HepG2 (cell line): ENCODE results near the gene ELF1. TPM values are rescaled to one million over a fixed set of nuclear protein-coding genes. Genes with fewer than 3 reads are reported as not detected.
A peak's percentile ranks its signal among the peaks of the same experiment; 100 is the strongest.

Experiments used
- AKAP8 ChIP-seq: sonication (generic); formaldehyde crosslinking; IDR thresholded peaks from 2 replicates; pipeline ENCODE4 v1.5.1; 2020; ENCODE audit warnings: mild to moderate bottlenecking, missing genetic modification reagents
- CCDC6 ChIP-seq: sonication (generic); formaldehyde crosslinking; IDR thresholded peaks from 2 replicates; pipeline ENCODE4 v1.8.1; 2022; ENCODE audit warnings: mild to moderate bottlenecking, missing genetic modification reagents, moderate library complexity
- EEA1 ChIP-seq: sonication (generic); formaldehyde crosslinking; IDR thresholded peaks from 2 replicates; pipeline ENCODE4 v1.5.1; 2020; ENCODE audit warnings: mild to moderate bottlenecking, missing genetic modification reagents, borderline replicate concordance
- FOXK2 ChIP-seq: fragments of 450-650 bp; IDR thresholded peaks from 2 replicates; pipeline ENCODE4 v1.6.1; 2016
- HMG20B ChIP-seq: conservative IDR thresholded peaks from 2 replicates; pipeline ENCODE4 v1.6.1; 2016; ENCODE audit warnings: missing genetic modification reagents, missing compliant biosample characterization
- HNRNPK ChIP-seq: fragments of 200-400 bp; formaldehyde crosslinking; IDR thresholded peaks from 2 replicates; pipeline ENCODE4 v1.6.1; 2018; ENCODE audit warnings: low read length, low read depth, moderate library complexity, mild to moderate bottlenecking; ENCODE audit not compliant: poor library complexity, severe bottlenecking
- ISX ChIP-seq: sonication (generic); formaldehyde crosslinking; conservative IDR thresholded peaks from 2 replicates; pipeline ENCODE4 v1.5.0; 2020; ENCODE audit warnings: missing genetic modification reagents
- POLR2A ChIP-seq, 2 experiments: IDR thresholded peaks; 2 replicates each; pipeline ENCODE4 v1.6.1; 2011; ENCODE audit warnings: low read depth in 2 of 2, low read length in 2 of 2, mild to moderate bottlenecking in 1 of 2, moderate library complexity in 1 of 2; ENCODE audit not compliant: insufficient read depth in 1 of 2
- POLR2G ChIP-seq: fragments of 200-400 bp; formaldehyde crosslinking; IDR thresholded peaks from 2 replicates; pipeline ENCODE4 v1.6.1; 2018; ENCODE audit warnings: mild to moderate bottlenecking, low read depth, low read length, moderate library complexity
- TAF15 ChIP-seq: fragments of 200-400 bp; formaldehyde crosslinking; IDR thresholded peaks from one replicate; pipeline ENCODE4 v1.6.1; 2018; ENCODE audit warnings: mild to moderate bottlenecking, low read depth, low read length; ENCODE audit not compliant: poor library complexity, severe bottlenecking
- TOPORS ChIP-seq: sonication (generic); formaldehyde crosslinking; IDR thresholded peaks from 2 replicates; pipeline ENCODE4 v1.8.0; 2023; ENCODE audit warnings: mild to moderate bottlenecking, missing genetic modification reagents
- TSC22D2 ChIP-seq: sonication (generic); formaldehyde crosslinking; IDR thresholded peaks from 2 replicates; pipeline ENCODE4 v1.5.1; 2020; ENCODE audit warnings: missing genetic modification reagents, mild to moderate bottlenecking, borderline replicate concordance
- ZFP1 ChIP-seq: IDR thresholded peaks from 2 replicates; pipeline ENCODE4 v1.6.1; 2016
- ZNF253 ChIP-seq: sonication (generic); formaldehyde crosslinking; IDR thresholded peaks from 2 replicates; pipeline ENCODE4 v1.8.0; 2022; ENCODE audit warnings: mild to moderate bottlenecking, missing genetic modification reagents, borderline replicate concordance
- ZNF337 ChIP-seq: sonication (generic); formaldehyde crosslinking; IDR thresholded peaks from 2 replicates; pipeline ENCODE4 v1.5.1; 2020; ENCODE audit warnings: missing genetic modification reagents, low read depth, mild to moderate bottlenecking, borderline replicate concordance
- ZNF530 ChIP-seq: sonication (generic); formaldehyde crosslinking; IDR thresholded peaks from 2 replicates; pipeline ENCODE4 v1.5.0; 2020; ENCODE audit warnings: low read depth, mild to moderate bottlenecking, missing genetic modification reagents
- ZNF577 ChIP-seq: sonication (generic); formaldehyde crosslinking; IDR thresholded peaks from 2 replicates; pipeline ENCODE4 v1.4.0; 2020; ENCODE audit warnings: mild to moderate bottlenecking, low read depth, missing genetic modification reagents, borderline replicate concordance
- ZNF841 ChIP-seq: sonication (generic); formaldehyde crosslinking; IDR thresholded peaks from 2 replicates; pipeline ENCODE4 v1.8.1; 2023; ENCODE audit warnings: missing genetic modification reagents, borderline replicate concordance
- polyA plus RNA-seq, 8 experiments: library from polyadenylated mRNA; depleted of rRNA in 3 of 8; stranded (reverse) in 7 of 8; unstranded in 1 of 8; fragments of >200 nt; fragmentation: Illumina TruSeq in 4 of 8; extraction: Trizol in 4 of 8; gene quantifications; 2 replicates each; pipeline versions ENCODE4 v1.2.1 to v1.2.3, GENCODE V29; 2011 to 2016; ENCODE audit warnings: low read depth in 4 of 8, missing spikeins in 1 of 8, mixed read lengths in 1 of 8; ENCODE audit not compliant: insufficient read depth in 1 of 8
- total RNA-seq, 5 experiments: library from RNA; depleted of rRNA; stranded (reverse); fragments of >200 nt; fragmentation: Illumina TruSeq; extraction: Trizol; gene quantifications; 2 replicates each; pipeline ENCODE4 v1.2.3, GENCODE V29; 2016; ENCODE audit warnings: low read depth in 1 of 5
- TF ChIP-seq, protein P1 (sequence below): sonication (generic); formaldehyde crosslinking; IDR thresholded peaks from 2 replicates; pipeline ENCODE4 v1.8.0; 2022; ENCODE audit warnings: missing genetic modification reagents, low read depth, mild to moderate bottlenecking, borderline replicate concordance
- TF ChIP-seq, protein P2 (sequence below): sonication (generic); formaldehyde crosslinking; IDR thresholded peaks from 2 replicates; pipeline ENCODE4 v1.4.0; 2020; ENCODE audit warnings: mild to moderate bottlenecking, missing genetic modification reagents
- TF ChIP-seq, protein P3 (sequence below): IDR thresholded peaks from 2 replicates; pipeline ENCODE4 v1.6.1; 2012; ENCODE audit warnings: low read depth, low read length, improper control_type of control experiment

Gene ELF1
- total and polyA plus RNA-seq, 2 of the 13 experiments (the other 11 are each of a cell fraction or from before 2014, with no cell fraction given), result 24.6 to 71.5 TPM

DNA sequence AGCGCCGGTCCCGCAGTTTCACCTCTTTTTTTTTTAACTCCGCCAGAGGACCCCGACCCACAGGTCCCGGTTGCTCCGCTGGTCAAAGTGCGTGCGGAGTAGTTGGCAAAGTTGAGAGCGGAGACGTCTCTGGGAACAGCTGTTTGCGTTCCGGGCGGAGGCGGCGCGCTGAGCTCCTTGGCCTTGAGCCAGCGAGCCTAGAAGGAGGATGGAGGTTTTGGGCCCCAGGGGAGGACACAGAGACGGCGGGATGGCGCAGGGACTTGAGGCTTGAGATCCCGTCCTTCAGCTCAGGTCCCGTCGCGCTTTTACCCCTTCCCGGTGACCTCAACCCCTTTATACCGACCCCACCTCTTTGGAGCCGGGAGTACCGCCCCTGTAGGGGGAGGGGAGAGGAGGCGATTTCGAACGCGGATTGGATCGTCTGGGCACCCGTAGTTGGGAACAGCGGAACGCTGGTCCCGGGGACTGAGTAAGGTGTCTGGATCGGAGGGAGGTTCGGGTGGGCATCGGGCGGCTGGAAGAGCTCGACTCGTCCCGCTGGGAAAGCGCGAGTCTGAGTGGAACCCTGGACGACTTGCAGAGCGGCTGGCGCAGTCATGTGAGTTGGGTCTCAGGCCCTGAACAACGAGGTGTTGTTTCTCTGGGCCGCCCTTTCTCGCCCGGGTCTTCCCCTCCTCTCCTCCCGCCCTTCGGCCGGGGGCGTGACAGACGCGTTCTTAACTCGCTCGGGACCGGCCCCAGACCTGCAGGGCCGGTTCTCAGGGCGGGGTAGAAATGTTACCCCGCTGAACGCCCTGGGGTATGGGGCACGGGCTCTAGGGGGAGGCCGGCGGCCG is 42.2 kb upstream of the ELF1 start, which contains the start of gene WBP4 (continued):
- TF ChIP-seq HNRNPK (no peak), TAF15 (no peak), ZFP1 (CRISPR knock-in tag) (no peak), ZNF253 (CRISPR knock-in tag) (no peak), ZNF337 (no peak), TOPORS (CRISPR knock-in tag) (no peak), EEA1 (CRISPR knock-in tag) (no peak), AKAP8 (CRISPR knock-in tag) (peak; percentile 17; the same call in 1 of the 2 replicates), FOXK2 (no peak; the same call in 1 of the 2 replicates), POLR2A (IDR thresholded peaks at IDR 0.05; ENCODE audit: insufficient read depth in 1 of 2, low read depth in 2 of 2, low read length in 2 of 2) (peak; percentile 98), HMG20B (CRISPR knock-in tag) (peak; percentile 76), CCDC6 (CRISPR knock-in tag) (no peak), TSC22D2 (no peak), ISX (peak; percentile 78; the same call in 1 of the 2 replicates), ZNF841 (CRISPR knock-in tag) (no peak), ZNF577 (CRISPR knock-in tag) (no peak; the same call in 1 of the 2 replicates), ZNF530 (CRISPR knock-in tag) (0 out of 2 replicates have a peak, but pooled peaks have one; percentile 38), POLR2G (peak; percentile 85)
- TF ChIP-seq, protein P1, sequence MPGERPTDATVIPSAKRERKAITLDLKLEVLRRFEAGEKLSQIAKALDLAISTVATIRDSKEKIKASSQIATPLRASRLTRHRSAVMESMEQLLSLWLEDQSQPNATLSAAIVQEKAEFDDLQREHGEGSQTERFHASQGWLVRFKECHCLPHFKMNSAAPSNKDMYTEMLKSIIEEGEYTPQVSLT (CRISPR knock-in tag), result no peak
- TF ChIP-seq, protein P2, sequence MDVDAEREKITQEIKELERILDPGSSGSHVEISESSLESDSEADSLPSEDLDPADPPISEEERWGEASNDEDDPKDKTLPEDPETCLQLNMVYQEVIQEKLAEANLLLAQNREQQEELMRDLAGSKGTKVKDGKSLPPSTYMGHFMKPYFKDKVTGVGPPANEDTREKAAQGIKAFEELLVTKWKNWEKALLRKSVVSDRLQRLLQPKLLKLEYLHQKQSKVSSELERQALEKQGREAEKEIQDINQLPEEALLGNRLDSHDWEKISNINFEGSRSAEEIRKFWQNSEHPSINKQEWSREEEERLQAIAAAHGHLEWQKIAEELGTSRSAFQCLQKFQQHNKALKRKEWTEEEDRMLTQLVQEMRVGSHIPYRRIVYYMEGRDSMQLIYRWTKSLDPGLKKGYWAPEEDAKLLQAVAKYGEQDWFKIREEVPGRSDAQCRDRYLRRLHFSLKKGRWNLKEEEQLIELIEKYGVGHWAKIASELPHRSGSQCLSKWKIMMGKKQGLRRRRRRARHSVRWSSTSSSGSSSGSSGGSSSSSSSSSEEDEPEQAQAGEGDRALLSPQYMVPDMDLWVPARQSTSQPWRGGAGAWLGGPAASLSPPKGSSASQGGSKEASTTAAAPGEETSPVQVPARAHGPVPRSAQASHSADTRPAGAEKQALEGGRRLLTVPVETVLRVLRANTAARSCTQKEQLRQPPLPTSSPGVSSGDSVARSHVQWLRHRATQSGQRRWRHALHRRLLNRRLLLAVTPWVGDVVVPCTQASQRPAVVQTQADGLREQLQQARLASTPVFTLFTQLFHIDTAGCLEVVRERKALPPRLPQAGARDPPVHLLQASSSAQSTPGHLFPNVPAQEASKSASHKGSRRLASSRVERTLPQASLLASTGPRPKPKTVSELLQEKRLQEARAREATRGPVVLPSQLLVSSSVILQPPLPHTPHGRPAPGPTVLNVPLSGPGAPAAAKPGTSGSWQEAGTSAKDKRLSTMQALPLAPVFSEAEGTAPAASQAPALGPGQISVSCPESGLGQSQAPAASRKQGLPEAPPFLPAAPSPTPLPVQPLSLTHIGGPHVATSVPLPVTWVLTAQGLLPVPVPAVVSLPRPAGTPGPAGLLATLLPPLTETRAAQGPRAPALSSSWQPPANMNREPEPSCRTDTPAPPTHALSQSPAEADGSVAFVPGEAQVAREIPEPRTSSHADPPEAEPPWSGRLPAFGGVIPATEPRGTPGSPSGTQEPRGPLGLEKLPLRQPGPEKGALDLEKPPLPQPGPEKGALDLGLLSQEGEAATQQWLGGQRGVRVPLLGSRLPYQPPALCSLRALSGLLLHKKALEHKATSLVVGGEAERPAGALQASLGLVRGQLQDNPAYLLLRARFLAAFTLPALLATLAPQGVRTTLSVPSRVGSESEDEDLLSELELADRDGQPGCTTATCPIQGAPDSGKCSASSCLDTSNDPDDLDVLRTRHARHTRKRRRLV (CRISPR knock-in tag), result no peak
- TF ChIP-seq, protein P3, sequence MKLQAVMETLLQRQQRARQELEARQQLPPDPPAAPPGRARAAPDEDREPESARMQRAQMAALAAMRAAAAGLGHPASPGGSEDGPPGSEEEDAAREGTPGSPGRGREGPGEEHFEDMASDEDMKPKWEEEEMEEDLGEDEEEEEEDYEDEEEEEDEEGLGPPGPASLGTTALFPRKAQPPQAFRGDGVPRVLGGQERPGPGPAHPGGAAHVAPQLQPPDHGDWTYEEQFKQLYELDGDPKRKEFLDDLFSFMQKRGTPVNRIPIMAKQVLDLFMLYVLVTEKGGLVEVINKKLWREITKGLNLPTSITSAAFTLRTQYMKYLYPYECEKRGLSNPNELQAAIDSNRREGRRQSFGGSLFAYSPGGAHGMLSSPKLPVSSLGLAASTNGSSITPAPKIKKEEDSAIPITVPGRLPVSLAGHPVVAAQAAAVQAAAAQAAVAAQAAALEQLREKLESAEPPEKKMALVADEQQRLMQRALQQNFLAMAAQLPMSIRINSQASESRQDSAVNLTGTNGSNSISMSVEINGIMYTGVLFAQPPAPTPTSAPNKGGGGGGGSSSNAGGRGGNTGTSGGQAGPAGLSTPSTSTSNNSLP, result no peak
